Measurements from ENCODE around the gene RNLS.

Gene RNLS

DNA sequence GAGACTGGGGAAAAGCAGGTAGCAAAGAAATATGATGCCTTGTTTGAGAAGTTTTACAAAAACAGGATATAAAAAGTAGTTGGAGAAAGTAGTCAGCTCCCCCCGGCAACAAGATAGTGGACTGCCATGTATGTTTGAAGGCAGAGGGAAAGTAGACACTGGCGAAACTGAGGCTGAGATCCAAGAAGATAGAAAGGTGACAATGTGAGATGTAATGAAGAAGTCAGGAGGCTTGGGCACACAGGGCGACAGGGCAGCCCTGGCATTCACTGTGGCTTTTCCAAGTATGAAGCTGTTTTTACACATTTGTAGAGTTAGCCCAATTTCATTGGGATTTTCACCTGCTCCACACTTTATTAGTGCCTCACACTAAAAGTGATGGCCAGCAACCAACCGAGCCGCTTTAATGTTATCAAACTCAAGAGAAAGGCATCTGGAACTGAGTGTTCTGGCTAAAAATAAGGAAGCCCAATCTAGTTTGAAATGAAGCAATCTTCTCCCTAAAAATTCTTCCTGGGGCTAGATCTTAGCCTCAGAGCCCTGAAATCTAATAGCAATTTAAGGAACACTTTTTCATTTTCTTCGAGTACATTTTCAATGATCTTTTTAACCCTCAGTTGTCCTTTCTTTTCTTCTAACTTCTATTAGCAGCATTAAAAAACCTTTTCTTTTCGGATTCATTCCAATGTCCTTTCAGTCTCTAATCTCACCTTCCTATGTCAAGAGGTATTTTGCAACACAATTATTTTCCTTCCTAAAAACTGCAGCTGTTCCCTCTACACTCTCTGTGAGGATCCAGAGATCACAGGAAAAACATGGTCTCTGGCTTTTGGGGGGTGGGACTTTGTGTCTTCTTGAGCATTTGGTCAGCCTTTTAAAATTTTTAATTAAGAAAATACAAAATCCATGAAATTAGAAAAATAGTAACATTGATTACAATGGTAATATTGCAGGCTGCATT lies 108.0 kb downstream of the RNLS start:
- no peak for DNase-seq

DNA sequence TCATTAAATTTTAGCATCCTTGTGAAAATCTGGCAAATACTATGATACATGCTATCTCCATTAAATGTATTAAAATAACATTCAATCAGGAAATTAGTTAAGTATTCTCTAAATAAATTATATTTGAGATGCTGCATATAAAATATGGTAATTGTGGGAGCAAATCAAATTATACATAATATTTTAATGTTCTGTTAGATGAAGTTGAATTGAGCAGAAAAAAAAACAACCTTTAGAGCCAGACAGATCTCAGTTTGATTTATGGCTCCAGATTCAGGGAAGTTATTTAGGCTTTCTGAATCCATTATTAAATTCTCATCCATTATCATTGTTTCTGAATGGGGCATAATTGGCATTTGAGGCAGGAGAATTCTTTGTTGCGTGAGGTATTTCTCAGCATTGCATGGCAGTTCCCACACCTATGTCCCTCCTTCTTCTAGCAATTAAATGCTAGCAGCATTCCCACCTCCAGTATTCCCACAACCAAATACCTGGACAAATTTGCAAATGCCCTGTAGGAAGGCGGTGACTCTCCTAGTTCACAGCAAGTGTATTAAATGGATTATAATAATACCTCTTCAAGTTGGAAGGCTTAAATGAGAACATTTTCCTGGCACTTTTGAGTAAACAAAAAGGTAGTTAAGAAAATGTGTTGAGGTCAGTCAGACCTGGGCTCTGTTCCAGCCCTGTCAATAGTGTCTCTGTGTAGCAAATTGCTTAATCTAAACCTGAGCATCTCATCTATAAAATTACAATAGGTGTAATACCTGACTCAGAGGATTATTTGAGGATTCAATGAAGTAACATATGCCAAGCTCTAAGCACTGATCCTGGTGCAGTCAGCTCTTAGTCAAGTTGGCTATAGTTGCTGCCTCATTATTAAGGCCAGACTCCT lies 108.9 kb downstream of the RNLS start:
- DNase-seq: no peak

GRCh38 chr10:88472540-88472939 lies 110.6 kb downstream of the RNLS start:
- DNase-seq: no peak

DNA sequence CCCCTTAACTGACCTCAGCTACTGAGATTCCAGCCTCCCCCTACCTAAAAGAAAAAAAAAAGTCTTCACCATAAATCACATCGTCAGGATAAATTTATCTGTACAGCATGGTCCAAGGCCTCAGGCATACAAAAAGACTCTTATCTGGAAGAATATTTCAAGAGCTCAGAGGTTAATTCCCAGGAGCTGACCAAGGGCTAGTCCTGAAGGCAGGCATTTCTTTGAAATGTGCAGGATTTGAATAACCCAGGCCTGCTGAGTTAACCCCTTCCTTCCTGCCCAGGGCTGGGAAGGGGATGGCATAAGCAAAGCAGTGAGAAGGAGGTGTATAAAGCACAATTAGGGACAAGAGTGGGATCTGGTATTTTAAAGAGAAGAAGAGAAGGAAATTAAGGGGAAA lies 111.2 kb downstream of the RNLS start:
- DNase-seq: no peak

GRCh38 chr10:88467835-88468485 lies 115.2 kb downstream of the RNLS start:
- DNase-seq: peak; percentile 18

DNA sequence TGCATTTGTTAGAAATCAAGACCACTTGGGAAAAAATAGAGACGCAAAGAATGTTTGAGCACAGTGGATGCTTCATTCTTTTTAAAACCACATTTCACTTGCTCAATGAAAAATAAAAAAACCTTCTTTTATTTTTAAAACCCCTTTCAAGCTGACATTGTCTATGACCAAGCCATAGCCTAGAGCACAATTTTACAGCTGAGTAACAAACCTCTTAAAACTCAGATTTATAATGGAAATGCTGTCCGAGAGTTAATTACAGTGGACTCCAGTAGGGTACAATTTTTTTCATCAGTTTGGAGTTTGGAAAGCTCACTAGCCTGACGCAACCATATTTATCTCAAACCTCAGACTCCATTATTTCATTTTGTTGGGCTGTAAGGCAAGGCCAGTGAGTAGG lies 116.3 kb downstream of the RNLS start:
- DNase-seq: no peak

DNA sequence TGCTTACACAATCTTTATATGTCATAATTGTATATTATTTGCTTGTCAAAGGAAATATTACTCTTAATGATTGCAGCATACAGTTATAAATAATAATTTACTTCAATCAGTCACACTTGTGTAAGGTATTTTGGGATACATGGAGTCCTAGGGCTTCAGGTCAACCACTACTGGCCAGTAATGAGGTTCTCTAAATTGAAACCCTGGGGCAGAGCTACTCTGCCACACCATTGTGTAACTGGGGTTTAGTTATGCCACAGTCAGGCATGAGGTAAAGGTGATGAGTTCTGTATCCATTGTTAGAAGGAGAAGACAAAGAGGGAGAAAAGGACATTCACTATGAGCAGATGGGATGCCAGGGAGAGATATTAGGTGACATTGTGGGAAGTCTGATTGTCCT lies 117.4 kb downstream of the RNLS start:
- no peak for DNase-seq

DNA sequence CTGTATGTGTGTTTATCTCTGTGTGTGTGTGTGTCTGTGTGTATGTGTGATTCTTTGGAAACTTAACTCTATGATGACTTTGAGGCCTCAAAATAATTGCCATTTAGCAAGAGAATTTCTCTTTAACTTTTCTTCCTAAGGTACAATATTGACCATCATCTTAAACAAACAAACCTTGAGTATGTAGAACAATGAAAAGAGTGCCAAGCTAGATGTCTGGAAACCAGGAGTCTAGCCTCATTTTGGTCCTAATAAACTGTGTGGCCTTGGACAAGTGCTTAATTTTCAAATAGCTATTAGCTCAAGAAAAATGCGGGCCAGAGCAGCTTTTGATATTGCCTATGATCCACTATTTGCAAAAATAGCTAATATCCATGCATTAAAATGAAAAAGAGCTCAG lies 119.3 kb downstream of the RNLS start:
- no peak for DNase-seq

- DNase-seq: no peak
Observed at GRCh38 chr10:88461426-88461825, 121.7 kb downstream of the RNLS start.

DNA sequence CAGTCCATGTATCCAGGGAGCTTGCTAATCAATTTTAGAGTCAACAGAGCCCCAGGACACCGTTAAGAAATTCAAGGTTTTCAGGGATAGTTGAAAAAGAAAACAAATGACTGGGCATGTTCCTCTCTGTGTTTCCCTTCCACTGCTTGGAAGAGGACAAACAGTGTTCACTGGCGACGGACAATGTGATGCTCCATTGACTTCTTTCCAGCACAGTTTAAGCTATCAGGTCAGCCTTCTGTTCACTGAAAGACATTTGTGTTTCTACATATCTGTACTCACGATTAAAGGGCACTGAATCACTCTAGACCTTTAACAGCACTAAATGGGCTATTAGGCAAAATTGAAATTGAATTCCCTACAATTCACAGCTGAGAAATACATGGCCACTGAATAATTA lies 123.6 kb downstream of the RNLS start:
- DNase-seq: no peak

- DNase-seq: no peak
Observed at GRCh38 chr10:88458209-88458608, 124.9 kb downstream of the RNLS start.

DNA sequence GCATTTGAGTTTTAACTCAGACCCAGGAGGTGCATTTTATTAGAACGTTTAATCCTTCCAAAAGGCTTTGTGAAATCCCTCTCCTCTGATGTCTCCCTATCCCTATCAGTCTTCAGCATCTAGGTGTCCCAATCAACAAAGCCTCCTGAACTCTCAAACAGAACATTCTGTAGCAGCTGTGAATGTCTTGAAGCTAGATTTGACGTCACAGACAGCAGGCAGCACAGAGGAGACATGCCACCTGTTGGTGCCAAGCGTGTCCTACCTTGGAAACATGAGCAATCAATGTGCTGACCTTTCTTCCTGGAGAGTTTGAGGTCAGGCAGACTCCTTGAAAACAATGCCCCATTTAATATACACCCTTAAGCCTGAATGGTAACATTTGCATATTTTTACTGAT lies 125.5 kb downstream of the RNLS start:
- DNase-seq: no peak

DNA sequence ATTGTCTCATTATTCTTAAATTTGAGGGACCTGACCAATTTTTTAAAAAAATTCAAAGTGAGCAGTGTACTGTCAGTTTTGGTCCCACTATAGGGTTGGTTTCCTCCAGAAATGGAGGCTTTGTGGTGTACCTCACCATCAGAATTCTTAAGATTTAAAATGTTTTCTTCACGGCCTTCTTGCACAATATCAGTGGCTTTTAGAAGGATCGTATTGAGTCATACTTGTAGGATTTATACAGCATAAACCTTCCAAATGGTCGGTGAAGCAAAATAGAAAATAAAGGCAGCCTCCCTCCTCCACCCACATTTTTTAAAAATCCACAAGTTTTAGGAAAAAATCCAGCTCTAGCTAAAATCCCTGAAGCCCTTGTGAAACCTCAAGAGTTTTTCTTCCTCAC lies 126.4 kb downstream of the RNLS start:
- peak; percentile 31 for DNase-seq

DNA sequence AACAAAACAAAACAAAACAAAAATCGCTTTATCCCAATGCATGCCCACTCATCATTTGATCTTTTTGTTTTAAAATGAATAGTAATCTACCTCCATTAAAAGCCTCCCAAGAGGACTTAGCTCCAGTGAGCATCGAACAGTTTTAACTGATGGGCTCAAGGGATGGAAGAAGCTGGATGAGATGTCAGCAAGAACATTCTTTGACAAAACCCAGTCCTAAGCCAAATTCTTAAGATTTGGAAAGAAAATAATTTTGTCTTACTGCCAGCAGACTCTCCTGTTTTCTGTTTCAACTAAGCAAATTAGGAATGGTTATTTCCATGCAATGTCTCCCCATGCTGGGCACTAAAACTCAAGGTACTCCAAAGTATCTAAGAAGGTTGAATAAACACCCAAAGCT lies 127.3 kb downstream of the RNLS start:
- DNase-seq: no peak

- DNase-seq: no peak
Observed at GRCh38 chr10:88450201-88450600, 132.9 kb downstream of the RNLS start.

GRCh38 chr10:88442716-88443115 lies 140.4 kb downstream of the RNLS start:
- no peak for DNase-seq

GRCh38 chr10:88440541-88440940 lies 142.6 kb downstream of the RNLS start:
- DNase-seq: no peak

GRCh38 chr10:88439932-88440331 lies 143.2 kb downstream of the RNLS start:
- no peak for DNase-seq

- no peak for DNase-seq
Observed at GRCh38 chr10:88437411-88437810, 145.7 kb downstream of the RNLS start.

DNA sequence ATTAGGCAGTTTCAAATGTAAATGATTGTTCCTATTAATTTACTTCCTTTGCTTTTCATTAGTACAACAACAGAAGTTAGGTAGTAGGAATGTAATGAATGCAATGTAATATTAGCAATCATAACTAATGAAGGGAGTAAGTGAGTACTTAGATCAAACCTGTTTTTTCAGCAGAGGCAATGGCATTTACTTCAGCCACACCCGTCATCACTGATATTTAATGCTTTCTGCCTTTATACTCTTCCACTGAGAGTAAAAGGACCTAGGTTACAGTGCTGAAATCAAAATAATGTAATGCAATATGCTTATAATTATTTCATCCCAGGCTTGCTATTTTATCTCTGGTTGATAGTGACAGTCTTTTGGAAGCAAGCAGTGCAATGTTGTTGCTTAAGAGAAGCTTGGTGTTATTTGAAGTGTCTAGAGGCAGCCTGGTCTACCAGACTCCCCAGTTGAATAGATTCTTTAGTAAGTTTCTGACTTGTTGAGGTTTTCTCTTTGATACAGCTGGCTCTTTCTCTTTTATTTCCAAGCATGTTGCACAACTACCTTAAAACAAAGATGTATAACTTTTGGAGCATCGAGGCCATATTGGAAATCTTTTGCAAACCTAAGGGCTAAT lies 149.4 kb downstream of the RNLS start:
- DNase-seq: no peak

GRCh38 chr10:88431103-88431502 lies 152.0 kb downstream of the RNLS start:
- no peak for DNase-seq

DNA sequence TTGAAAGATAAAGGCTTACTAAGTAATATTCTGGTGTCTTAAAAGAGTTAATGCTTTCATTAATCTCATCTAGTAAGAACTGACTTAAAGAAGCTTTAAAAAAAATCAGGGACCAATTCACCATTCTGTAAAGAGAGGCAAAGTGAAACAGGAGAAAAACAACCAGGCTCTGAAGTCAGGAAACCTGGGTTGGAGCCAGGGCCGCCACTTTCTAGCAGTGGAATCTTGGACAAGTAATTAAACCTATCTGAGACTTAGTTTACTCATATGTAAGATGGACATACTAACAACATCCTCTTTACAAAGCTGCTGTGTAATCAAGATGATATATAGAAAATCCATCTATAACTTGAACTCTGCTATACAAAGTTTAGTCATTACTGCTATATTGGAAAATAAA lies 154.1 kb downstream of the RNLS start:
- no peak for DNase-seq

GRCh38 chr10:88428442-88428841 lies 154.7 kb downstream of the RNLS start:
- DNase-seq: peak; percentile 65
